DMS153 treated with DMSO at 0.1 percent for 48 hours (cell line): Measurements from ENCODE around the gene ELK4.

Experiments
- DNase-seq: peaks from one replicate; lab custom pipeline; 2025; ENCODE audit not compliant: unreplicated experiment; lab: John Stamatoyannopoulos, UW

The ELK4 gene

DNA sequence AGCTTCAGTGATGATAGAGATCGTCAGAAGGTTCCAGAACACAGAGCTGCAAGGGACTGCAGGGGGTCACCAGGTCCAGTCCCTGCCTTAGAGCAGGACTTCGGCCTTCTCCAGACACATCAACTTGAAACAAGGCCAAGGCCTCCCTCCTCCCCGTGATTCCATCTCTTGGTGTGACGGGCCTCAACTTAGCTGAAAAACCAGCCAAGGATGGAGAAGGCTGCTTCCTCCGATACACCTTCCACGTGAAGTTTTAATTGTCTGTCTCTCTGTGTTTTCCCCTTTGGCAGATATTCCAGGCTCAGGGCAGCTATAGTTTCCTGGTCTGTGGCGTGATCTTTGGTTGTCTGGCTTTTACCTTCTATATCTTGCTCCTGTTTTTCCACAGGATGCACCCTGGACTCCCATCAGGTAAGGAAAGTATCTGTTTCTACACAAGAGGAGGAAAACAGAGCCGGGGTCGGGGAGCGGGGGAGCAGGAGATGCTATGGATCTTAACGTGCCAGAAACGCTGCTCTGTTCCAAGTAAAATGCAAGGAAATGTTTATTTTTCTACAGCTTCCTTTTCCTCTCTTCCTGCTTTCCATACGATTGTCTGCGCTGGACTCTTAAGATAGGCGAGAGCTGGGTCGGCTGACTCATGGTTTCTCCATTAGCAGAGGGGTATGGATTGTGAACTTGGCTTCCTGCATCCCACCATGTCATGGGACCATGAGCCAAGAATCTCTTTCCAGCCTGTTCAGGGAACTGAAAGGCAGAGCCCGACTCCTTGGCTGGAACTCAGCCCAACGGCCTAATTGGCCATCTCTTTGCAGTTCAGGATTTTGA, 32.8 kb downstream of the ELK4 start:
- DNase-seq: no peak

DNA sequence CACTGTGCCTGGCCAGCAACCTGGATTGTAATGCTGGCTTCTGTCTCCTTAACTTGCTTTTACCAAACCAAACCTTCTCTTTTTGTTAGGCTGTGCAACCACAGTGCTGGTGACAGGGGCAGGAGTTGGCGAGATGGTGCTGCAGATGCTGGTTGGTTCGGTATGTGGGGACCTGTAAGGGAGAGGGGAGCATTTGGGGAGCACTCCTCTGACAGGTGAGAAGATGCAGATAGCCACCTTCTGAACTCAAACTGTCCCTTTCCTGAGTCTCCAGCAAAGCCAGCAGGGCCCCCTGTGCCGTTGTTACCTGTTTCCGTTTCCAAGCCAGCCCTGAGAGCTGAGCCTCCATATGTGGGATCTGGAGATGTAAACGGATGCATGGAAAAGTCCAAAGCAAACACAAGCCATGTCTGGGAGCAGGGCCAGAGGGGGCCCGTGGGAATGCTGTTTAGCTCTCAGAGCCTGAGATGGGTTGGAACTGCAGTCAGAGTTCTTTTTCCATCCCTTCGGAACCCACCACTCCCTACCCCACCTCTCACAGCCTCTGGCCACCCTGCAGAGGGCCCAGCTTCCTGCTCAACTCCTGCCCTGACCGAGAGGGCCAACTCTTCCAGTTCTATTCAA, 34.0 kb downstream of the ELK4 start:
- no peak for DNase-seq

GRCh38 chr1:205596876-205597275, 34.9 kb downstream of the ELK4 start:
- DNase-seq: no peak

GRCh38 chr1:205595861-205596260, 36.0 kb downstream of the ELK4 start:
- DNase-seq: no peak

DNA sequence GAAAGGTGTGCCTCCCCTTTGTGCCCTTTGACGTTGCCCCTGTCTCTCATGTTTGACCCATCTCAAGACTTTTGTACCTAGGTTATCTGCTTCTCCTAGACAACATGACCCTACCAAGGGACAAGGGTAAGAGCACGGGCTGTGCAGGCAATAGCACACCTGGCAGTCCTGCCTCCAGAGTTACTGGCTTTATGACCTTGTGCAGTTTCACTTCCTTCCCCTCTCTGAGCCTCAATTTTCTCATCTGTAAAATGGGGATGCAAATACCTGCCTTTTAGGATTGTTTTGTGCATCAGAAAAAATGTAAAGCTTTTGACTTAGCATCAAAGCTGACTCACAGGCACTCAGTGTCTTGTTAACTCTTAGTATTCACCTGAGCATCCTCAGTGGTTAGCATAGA, 36.4 kb downstream of the ELK4 start:
- DNase-seq: no peak

DNA sequence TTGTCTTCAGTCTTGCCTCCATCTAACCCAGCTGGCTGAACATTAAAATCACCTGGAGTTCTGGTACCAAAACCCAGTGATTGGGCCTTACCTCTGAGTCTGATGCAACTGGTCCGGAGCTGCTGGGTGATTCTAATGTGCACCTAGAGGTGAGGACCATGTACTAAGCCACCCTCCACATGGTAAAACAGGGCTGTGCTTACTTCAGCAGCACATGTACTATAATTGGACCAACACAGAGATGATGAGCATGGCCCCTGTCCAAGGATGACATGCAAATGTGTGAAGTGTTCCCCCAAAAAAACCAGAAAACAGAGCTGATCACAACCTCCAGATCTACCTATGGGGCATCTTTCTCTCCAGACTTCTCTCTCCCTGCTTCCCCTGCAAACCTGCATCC, 37.0 kb downstream of the ELK4 start:
- no peak for DNase-seq

- no peak for DNase-seq
Observed at GRCh38 chr1:205593967-205594366, 37.8 kb downstream of the ELK4 start.

- no peak for DNase-seq
Observed at GRCh38 chr1:205593532-205593931, 38.3 kb downstream of the ELK4 start.

DNA sequence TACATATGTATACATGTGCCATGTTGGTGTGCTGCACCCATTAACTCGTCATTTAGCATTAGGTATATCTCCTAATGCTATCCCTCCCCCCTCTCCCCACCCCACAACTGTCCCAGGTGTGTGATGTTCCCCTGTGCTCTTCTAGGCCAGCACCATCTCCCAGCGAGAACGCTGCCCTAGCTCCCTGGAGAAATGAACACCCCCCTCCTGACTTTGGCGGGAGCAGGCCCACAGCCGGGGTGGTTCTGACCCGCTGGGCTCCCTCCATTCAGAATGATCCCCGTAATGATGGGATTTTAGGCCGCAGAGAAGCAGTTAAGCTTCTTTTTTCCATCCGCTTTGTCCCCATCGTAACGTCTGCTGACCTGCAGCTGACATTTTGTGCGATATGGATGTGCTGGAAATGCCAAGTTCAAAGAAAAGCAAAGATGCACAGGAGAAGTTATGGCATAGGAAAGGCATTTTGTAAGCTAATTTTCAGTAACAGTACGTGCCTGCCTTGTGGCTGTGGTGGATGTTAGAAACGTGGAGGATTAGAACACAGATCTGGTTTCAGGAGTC, 39.3 kb downstream of the ELK4 start:
- no peak for DNase-seq

- peak; percentile 97 for DNase-seq
Observed at GRCh38 chr1:205591522-205592351, 40.1 kb downstream of the ELK4 start.

DNA sequence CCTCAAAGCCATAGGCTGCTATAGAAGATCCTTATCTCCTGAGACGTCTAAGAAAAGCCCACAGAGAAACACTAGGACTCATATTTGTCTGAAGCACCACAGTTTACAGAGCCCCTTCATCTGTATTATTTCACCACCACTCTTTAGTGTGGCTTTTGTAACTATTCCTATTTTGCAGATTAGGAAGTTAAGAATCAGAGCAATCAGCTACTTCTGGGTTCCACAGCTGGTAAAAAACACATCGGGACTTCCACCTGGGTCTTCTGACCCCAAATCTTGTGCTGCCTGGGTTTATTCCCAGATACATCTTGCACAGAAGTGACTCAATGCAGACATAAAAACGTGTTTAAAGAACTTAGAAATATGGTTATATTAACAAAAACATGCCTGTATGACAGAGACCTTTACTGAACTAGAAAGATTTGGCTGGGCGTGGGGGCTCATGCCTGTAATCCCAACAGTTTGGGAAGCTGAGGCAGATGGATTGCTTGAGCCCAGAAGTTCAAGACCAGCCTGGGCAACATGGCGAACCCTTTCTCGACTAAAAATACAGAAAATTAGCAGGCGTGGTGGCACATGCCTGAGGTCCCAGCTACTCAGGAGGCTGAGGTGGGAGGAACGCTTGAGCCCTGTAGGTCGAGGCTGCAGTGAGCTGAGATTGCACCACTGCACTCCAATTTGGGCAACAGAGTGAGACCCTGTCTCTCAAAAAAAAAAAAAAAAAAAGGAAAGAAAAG, 40.9 kb downstream of the ELK4 start:
- no peak for DNase-seq

DNA sequence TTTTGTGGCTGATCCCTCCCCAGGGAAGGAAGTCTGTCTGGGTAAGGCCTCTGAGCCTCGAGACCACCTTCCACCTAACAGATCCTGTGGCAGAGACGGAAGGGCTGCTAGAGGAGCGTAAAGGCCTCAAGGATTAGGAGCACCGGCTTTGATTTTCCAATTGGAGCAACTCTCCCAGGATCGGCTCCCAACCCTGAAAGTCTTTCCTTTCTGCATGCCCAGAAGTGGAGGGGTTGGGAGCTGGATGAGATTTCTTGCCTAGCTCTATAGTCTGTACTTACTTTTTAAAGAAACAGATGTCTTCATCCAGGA, 41.4 kb downstream of the ELK4 start:
- DNase-seq: no peak

DNA sequence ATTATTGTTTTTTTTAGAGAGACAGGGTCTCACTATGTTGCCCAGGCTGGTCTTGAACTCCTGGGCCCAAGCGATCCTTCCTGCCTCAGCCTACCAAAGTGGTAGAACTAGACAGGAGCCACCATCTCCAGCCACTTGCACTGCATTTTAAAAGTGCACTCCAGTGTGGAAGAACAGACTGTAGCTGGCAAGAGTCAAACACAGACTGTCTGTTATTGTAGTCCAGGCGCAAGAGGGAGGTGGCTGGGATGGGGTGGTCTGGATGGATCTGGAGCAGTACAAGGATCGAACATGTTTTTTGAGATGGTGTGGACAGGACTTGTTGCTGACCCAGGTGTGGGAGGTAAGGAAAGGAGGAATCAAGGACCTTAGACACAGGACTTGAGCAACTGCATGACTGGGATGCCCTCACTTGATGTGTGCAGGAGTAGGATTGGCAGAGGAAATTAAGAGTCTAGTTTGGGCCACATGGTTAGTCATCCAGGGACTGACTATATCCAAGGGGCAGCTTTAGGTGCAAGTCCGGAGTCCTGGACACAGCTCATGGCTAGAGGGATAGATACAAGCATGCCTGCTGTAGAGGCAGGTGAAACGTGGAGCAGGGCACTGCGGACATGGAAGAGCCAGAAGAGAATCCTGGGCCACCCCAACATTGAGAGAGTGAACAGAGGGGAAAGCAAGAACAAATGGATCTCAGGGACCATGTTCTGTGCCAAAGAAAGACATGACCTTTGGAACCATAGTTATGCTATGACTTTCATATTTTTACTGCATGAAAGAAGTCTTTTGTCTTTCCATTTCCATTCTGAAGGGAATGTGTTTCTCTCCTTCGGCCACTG, 42.0 kb downstream of the ELK4 start:
- no peak for DNase-seq

GRCh38 chr1:205589046-205589445, 42.8 kb downstream of the ELK4 start:
- DNase-seq: no peak

- DNase-seq: no peak
Observed at GRCh38 chr1:205588636-205589035, 43.2 kb downstream of the ELK4 start.

- DNase-seq: no peak
Observed at GRCh38 chr1:205587581-205587980, 44.2 kb downstream of the ELK4 start.

DNA sequence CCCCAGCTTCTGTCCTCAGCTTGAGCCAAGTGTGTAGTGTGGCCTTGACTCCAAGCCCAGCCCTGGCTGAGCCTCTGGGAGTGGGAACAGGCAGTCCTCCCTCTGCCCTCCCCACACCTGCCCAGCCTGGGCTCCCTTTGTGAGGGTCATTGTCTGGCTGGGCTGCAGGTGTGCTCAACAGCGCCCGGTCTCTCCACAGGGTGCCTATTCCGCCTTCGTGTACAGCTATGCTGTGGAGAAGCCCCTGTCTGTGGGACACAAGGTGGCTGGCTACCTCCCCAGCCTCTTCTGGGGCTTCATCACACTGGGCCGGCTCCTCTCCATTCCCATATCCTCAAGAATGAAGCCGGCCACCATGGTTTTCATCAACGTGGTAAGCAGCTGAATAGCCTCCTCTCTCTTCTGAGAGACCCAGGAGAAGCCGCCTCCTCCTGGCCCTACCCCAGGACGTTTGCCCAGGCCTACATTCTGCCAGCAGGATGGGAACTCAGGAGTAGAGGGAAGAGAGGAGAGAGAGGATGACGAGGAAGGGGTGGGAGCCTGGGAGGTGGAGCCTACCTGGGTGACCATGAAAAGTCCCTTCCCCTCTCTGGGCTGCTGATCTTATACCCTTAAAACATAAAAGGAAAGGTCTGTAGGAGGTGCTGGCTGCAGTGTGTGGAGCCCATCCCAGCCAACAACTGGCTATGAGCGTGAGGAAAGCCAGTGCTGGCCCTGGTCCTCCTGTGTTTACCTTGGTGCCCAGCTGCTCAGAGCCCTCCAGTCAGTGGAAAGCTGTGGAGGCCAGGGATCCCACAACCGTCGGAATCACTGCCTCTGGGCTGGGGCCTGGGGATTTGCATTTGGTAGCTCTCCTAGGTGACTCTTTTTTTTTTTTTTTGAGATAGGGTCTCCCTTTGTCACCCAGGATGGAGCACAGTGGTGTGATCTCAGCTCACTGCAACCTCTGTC, 45.7 kb downstream of the ELK4 start:
- no peak for DNase-seq

- DNase-seq: no peak
Observed at GRCh38 chr1:205585169-205585834, 46.5 kb downstream of the ELK4 start.
